OCI-M2 (cell line): ENCODE data around the gene ASPHD2.
"Not testable (repeated sequence)": the region's sequence is repeated elsewhere in the genome, so short reads cannot be mapped to it uniquely, and the experiment has no call there.

ENCODE experiments used
- DNase-seq: peaks from one replicate; lab custom pipeline; 2025; ENCODE audit not compliant: unreplicated experiment; lab: John Stamatoyannopoulos, UW

The ASPHD2 gene

GRCh38 chr22:26416256-26416655 is 12.8 kb upstream of the ASPHD2 start:
- no peak for DNase-seq

- no peak for DNase-seq
Observed at GRCh38 chr22:26416670-26417276, 12.3 kb upstream of the ASPHD2 start.

- DNase-seq: no peak
Observed at GRCh38 chr22:26417406-26417805, 11.7 kb upstream of the ASPHD2 start.

GRCh38 chr22:26418620-26419019 is 10.4 kb upstream of the ASPHD2 start:
- no peak for DNase-seq

- DNase-seq: no peak
Observed at GRCh38 chr22:26426924-26427323, 2.1 kb upstream of the ASPHD2 start.

- DNase-seq: no peak
Observed at GRCh38 chr22:26429458-26430286, 612 bp downstream of the ASPHD2 start.

GRCh38 chr22:26430600-26430999 is 1.5 kb downstream of the ASPHD2 start:
- no peak for DNase-seq

- DNase-seq: no peak
Observed at GRCh38 chr22:26431261-26431995, 2.4 kb downstream of the ASPHD2 start.

GRCh38 chr22:26432619-26433311 is 3.7 kb downstream of the ASPHD2 start:
- no peak for DNase-seq

GRCh38 chr22:26433805-26434204 is 4.7 kb downstream of the ASPHD2 start:
- DNase-seq: no peak

- no peak for DNase-seq
Observed at GRCh38 chr22:26435327-26436093, 6.5 kb downstream of the ASPHD2 start.

GRCh38 chr22:26436903-26437515 is 7.9 kb downstream of the ASPHD2 start:
- no peak for DNase-seq

GRCh38 chr22:26437694-26438392 is 8.8 kb downstream of the ASPHD2 start:
- DNase-seq: no peak

- DNase-seq: not testable (repeated sequence)
Observed at GRCh38 chr22:26438776-26439175, 9.7 kb downstream of the ASPHD2 start.

GRCh38 chr22:26439559-26439958 is 10.5 kb downstream of the ASPHD2 start:
- no peak for DNase-seq

- DNase-seq: no peak
Observed at GRCh38 chr22:26442086-26442756, 13.2 kb downstream of the ASPHD2 start.

GRCh38 chr22:26443901-26444690 is 15.0 kb downstream of the ASPHD2 start:
- DNase-seq: no peak

- DNase-seq: no peak
Observed at GRCh38 chr22:26444777-26445176, 15.7 kb downstream of the ASPHD2 start.
